Endothelial cell of umbilical vein (primary cell): ENCODE measurements around the gene HOXB2. TPM values are rescaled to one million over a fixed set of nuclear protein-coding genes. Genes with fewer than 3 reads are reported as not detected.

Experiments used
- BruUV-seq: library from RNA; stranded (reverse); fragments of 400-500 nt; replicated peaks from 2 replicates; lab custom pipeline; 2021; lab: Mats Ljungman, UMichigan
- CTCF ChIA-PET: fragments of 300-600, 350-600 bp; sonication (Branson Sonifier 250); formaldehyde crosslinking; loops from one replicate; lab custom pipeline; 2021; ENCODE audit warnings: antibody characterized with exemption, inconsistent platforms; lab: Charles Lee
- POLR2A ChIA-PET: fragments of 300-600, 350-600 bp; sonication (Branson Sonifier 250); formaldehyde crosslinking; loops from one replicate; lab custom pipeline; 2021; ENCODE audit warnings: antibody characterized with exemption, inconsistent platforms; lab: Charles Lee
- DNase-seq: peaks from one replicate; pipeline ENCODE4 v3.0.0-alpha.2; 2011; ENCODE audit warnings: low read depth, low spot score
- FAIRE-seq: peaks from 2 replicates; lab custom pipeline; 2011; peaks lifted over from hg19 to GRCh38; lab: Jason Lieb, UNC
- H2AFZ ChIP-seq: 2 replicates; pipeline ENCODE4 v1.6.0; 2012; ENCODE audit warnings: low read depth, low read length, control low read depth, inconsistent platforms
- H3K27ac ChIP-seq: 2 replicates; pipeline ENCODE4 v1.5.1; 2011; ENCODE audit warnings: low read depth, mild to moderate bottlenecking, control low read depth, low read length, moderate library complexity; ENCODE audit not compliant: insufficient read depth
- H3K27me3 ChIP-seq, 2 experiments: 2 replicates each; pipeline versions ENCODE4 v1.6.0 to v1.6.1; 2011; ENCODE audit warnings: low read length in 2 of 2, mixed read lengths in 1 of 2; ENCODE audit not compliant: control insufficient read depth in 2 of 2, insufficient read depth in 2 of 2
- H3K36me3 ChIP-seq, 2 experiments: 2 replicates in 1 of 2; 3 replicates in 1 of 2; pipeline ENCODE4 v1.5.1; 2011; ENCODE audit warnings: low read length in 2 of 2, mild to moderate bottlenecking in 1 of 2, moderate library complexity in 1 of 2; ENCODE audit not compliant: control insufficient read depth in 2 of 2, insufficient read depth in 2 of 2; ENCODE audit errors: extremely low read depth in 1 of 2
- H3K4me1 ChIP-seq: 3 replicates; pipeline ENCODE4 v1.5.1; 2011; ENCODE audit warnings: mild to moderate bottlenecking, low read length; ENCODE audit not compliant: control insufficient read depth, insufficient read depth; ENCODE audit errors: extremely low read depth
- H3K4me2 ChIP-seq: 2 replicates; pipeline ENCODE4 v1.6.1; 2011; ENCODE audit warnings: low read length, control low read depth, mixed read lengths; ENCODE audit not compliant: insufficient read depth
- H3K4me3 ChIP-seq, 3 experiments: fragments of 200-600 bp in 1 of 3; sonication (generic), shearing (Covaris generic) in 1 of 3; replicated peaks in 1 of 3; 2 replicates each; pipeline ENCODE4 v1.5.1; 2011 to 2016; ENCODE audit warnings: control low read depth in 3 of 3, low read length in 3 of 3, mild to moderate bottlenecking in 2 of 3, inconsistent platforms in 1 of 3, low read depth in 1 of 3, moderate library complexity in 1 of 3; ENCODE audit not compliant: insufficient read depth in 1 of 3
- H3K79me2 ChIP-seq: 2 replicates; pipeline ENCODE4 v1.6.0; 2012; ENCODE audit warnings: low read length, inconsistent platforms; ENCODE audit not compliant: control insufficient read depth, insufficient read depth
- H3K9ac ChIP-seq: replicated peaks from 2 replicates; pipeline ENCODE3; 2011; ENCODE audit warnings: low read length, control low read depth; ENCODE audit not compliant: insufficient read depth; ENCODE audit errors: extremely low read depth
- H3K9me1 ChIP-seq: replicated peaks from 3 replicates; pipeline ENCODE4 v1.6.0; 2011; ENCODE audit warnings: mild to moderate bottlenecking, low read length; ENCODE audit not compliant: control insufficient read depth, insufficient read depth; ENCODE audit errors: extremely low read depth
- H3K9me3 ChIP-seq: replicated peaks from 2 replicates; pipeline ENCODE4 v1.5.1; 2012; ENCODE audit warnings: low read length, inconsistent platforms; ENCODE audit not compliant: control insufficient read depth, insufficient read depth
- H4K20me1 ChIP-seq: replicated peaks from 2 replicates; pipeline ENCODE3; 2011; ENCODE audit warnings: mild to moderate bottlenecking, low read length; ENCODE audit not compliant: control insufficient read depth, insufficient read depth; ENCODE audit errors: extremely low read depth
- CTCF ChIP-seq, 2 donors: IDR thresholded peaks; 1 replicate in 1 of 2; 2 replicates in 1 of 2; pipeline ENCODE4 v1.5.1; 2011; ENCODE audit warnings: low read length in 2 of 2, mild to moderate bottlenecking in 2 of 2, moderate library complexity in 2 of 2, control low read depth in 1 of 2, inconsistent platforms in 1 of 2, low read depth in 1 of 2; ENCODE audit not compliant: insufficient read depth in 1 of 2; ENCODE audit errors: extremely low read depth in 1 of 2
- EZH2 ChIP-seq: IDR thresholded peaks from 2 replicates; pipeline ENCODE4 v1.6.1; 2012; ENCODE audit warnings: borderline replicate concordance, low read depth, mild to moderate bottlenecking, moderate library complexity, low read length, inconsistent platforms; ENCODE audit not compliant: severe bottlenecking
- GATA2 ChIP-seq: IDR thresholded peaks from 2 replicates; pipeline ENCODE4 v1.7.0; 2011; ENCODE audit warnings: low read depth, mild to moderate bottlenecking, moderate library complexity, mixed read lengths, low read length; ENCODE audit not compliant: insufficient read length, insufficient read depth
- JUN ChIP-seq: IDR thresholded peaks from 2 replicates; pipeline ENCODE4 v1.6.1; 2011; ENCODE audit warnings: borderline replicate concordance, low read depth; ENCODE audit not compliant: insufficient read length, insufficient read depth
- MAX ChIP-seq: IDR thresholded peaks from 2 replicates; pipeline ENCODE4 v1.6.1; 2011; ENCODE audit not compliant: insufficient read depth, insufficient read length
- MYC ChIP-seq: IDR thresholded peaks from one replicate; pipeline ENCODE4 v1.6.1; 2011; ENCODE audit warnings: mild to moderate bottlenecking, low read depth, low read length
- POLR2A ChIP-seq: IDR thresholded peaks from 2 replicates; pipeline ENCODE4 v1.6.1; 2012; ENCODE audit warnings: low read depth, mild to moderate bottlenecking, control low read depth, low read length
- POLR2AphosphoS5 ChIP-seq: IDR thresholded peaks from 2 replicates; pipeline ENCODE4 v1.6.1; 2012; ENCODE audit warnings: low read depth, mild to moderate bottlenecking, control low read depth, low read length, moderate library complexity; ENCODE audit not compliant: insufficient read depth
- dilution Hi-C: fragments of 300-500 bp; cut with MboI; formaldehyde crosslinking; loops from one replicate; pipeline ENCODE4 v1.15.0; 2019; ENCODE audit warnings: low sequenced_read_pairs; ENCODE audit not compliant: extremely low pct_ligation_motif_present
- intact Hi-C: fragments of 100-400 bp; cut with micrococcal nuclease; formaldehyde crosslinking; loops from one replicate; pipeline ENCODE4 v1.10.0; 2022
- polyA plus RNA-seq, 4 experiments: library from polyadenylated mRNA; depleted of rRNA in 3 of 4; stranded (reverse) in 3 of 4; unstranded in 1 of 4; fragments of >200 nt; gene quantifications; 2 replicates each; pipeline versions ENCODE4 v1.2.1 to v1.2.3, GENCODE V29; 2011 to 2012; ENCODE audit warnings: missing spikeins in 1 of 4
- total RNA-seq: library from RNA; stranded (reverse); gene quantifications from 2 replicates; pipeline ENCODE4 v1.2.3, GENCODE V29; 2021

HOXB2 gene
- total and polyA plus RNA-seq, 2 donors (not counting 3 experiments of a cell fraction or from before 2014, with no cell fraction given): 14.1 to 23.3 TPM

DNA sequence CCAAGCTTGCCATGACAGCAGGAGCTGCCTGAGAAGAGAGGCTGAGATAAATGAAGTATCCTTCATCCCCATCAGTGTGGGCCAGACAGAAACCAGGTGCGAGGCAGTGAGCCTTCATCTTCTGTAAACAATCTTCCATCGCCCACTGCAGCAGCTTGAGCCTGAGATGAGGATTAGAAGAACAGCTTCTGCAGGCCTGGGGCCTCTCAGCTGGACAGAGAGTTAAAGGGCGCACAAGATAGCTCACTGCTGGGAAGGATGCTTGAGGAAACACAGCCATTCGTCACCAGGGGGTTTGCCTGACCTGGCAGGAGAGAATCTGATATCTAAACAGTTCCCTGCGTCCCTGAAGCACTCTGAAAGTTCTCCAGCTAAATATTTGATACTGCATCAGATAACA lies 41.2 kb downstream of the HOXB2 start:
- FAIRE-seq (no peak), DNase-seq (no peak)
- ChIA-PET CTCF (interaction anchor here (1.3 to 1.5 kb wide), 4 partner anchors 9 to 168 kb away, joined by 3 to 6 read pairs (median 4); no protein-coding TSS in a partner anchor), POLR2A (no interaction called here)
- dilution Hi-C loops: no loop called here
- intact Hi-C loops: no loop called here
- Histone ChIP-seq H3K4me2 (no peak overlapping the region), H2AFZ (no peak overlapping the region), H3K27me3 (peaks cover 3 to 10% of the 10 kb centered on the region in 2 experiments), H3K9me1 (no peaks in the 10 kb centered on the region), H3K79me2 (no peaks in the 10 kb centered on the region), H3K4me1 (peaks cover 6% of the 10 kb centered on the region), H4K20me1 (no peaks in the 10 kb centered on the region), H3K36me3 (no peaks in the 10 kb centered on the region), H3K9me3 (no peaks in the 10 kb centered on the region), H3K27ac (no peak overlapping the region), H3K9ac (no peak overlapping the region), H3K4me3 (no peak overlapping the region)
- BruUV-seq: no TSS peak
- TF ChIP-seq POLR2A: no peak
- no peak for TF ChIP-seq EZH2
- no peak for TF ChIP-seq MAX
- TF ChIP-seq GATA2: no peak
- TF ChIP-seq MYC: no peak
- no peak for TF ChIP-seq CTCF (IDR thresholded peaks at IDR 0.05; ENCODE audit: extremely low read depth in 1 of 2, insufficient read depth in 1 of 2, low read depth in 1 of 2, low read length in 2 of 2)
- no peak for TF ChIP-seq POLR2AphosphoS5
- no peak for TF ChIP-seq JUN
